HCT116 (cell line): ENCODE measurements around the gene SULT1B1. TPM values are rescaled to one million over a fixed set of nuclear protein-coding genes. Genes with fewer than 3 reads are reported as not detected.

Source experiments
- ATAC-seq: fragments of 200-7000 bp; cut with Tn5 transposase; 2 replicates; pipeline ENCODE4 v1.9.1; 2020; ENCODE audit warnings: mild to moderate bottlenecking, moderate library complexity
- BruUV-seq: library from RNA; stranded (reverse); fragments of 400-500 nt; replicated peaks from 2 replicates; lab custom pipeline; 2021; lab: Mats Ljungman, UMichigan
- CTCF ChIA-PET: fragments of 300-600 bp; sonication (Branson Sonifier 250); formaldehyde crosslinking; loops from one replicate; lab custom pipeline; 2021; ENCODE audit warnings: antibody characterized with exemption; lab: Charles Lee
- POLR2A ChIA-PET: fragments of 300-600, 350-600 bp; sonication (Branson Sonifier 250); formaldehyde crosslinking; loops from one replicate; lab custom pipeline; 2021; ENCODE audit warnings: antibody characterized with exemption; lab: Charles Lee
- RAD21 ChIA-PET, 2 experiments: fragments of 300-600 bp; sonication (Branson Sonifier 250); formaldehyde crosslinking; loops; one replicate each; lab custom pipeline; 2023; ENCODE audit warnings: low total read pairs in 2 of 2; ENCODE audit not compliant: uncharacterized antibody in 2 of 2, unreplicated experiment in 2 of 2, low non-redundant PET in 1 of 2; lab: Charles Lee
- DNase-seq: peaks from one replicate; pipeline ENCODE4 v3.0.0-alpha.2; 2010; ENCODE audit warnings: low read depth, low spot score
- H2AFZ ChIP-seq: fragments of 200-600 bp; shearing (Covaris generic), sonication (generic); 2 replicates; pipeline ENCODE4 v1.6.1; 2017; ENCODE audit warnings: low read depth, mixed run types, mixed read lengths, antibody characterized with exemption, low read length; ENCODE audit not compliant: poor library complexity, severe bottlenecking
- H3K27ac ChIP-seq: 2 replicates; pipeline ENCODE4 v1.5.1; 2012; ENCODE audit warnings: low read depth, low read length
- H3K27me3 ChIP-seq: fragments of 200-600 bp; sonication (generic); 2 replicates; pipeline ENCODE4 v1.6.1; 2016; ENCODE audit warnings: mixed run types, low read length, mixed read lengths; ENCODE audit not compliant: insufficient read depth
- H3K36me3 ChIP-seq, 2 experiments: fragments of 200-500 bp in 1 of 2; fragments of 200-600 bp in 1 of 2; sonication (Bioruptor generic) in 1 of 2; sonication (generic) in 1 of 2; 2 replicates each; pipeline versions ENCODE4 v1.5.1 to v1.6.1; 2014 to 2016; ENCODE audit warnings: low read length in 2 of 2, inconsistent platforms in 1 of 2, mixed read lengths in 1 of 2, mixed run types in 1 of 2; ENCODE audit not compliant: insufficient read depth in 2 of 2, control insufficient read depth in 1 of 2
- H3K4me1 ChIP-seq, 2 experiments: fragments of 200-600 bp in 1 of 2; sonication (generic) in 1 of 2; 2 replicates each; pipeline versions ENCODE4 v1.5.1 to v1.6.1; 2012 to 2017; ENCODE audit warnings: low read length in 2 of 2, inconsistent platforms in 1 of 2, mild to moderate bottlenecking in 1 of 2, mixed read lengths in 1 of 2, mixed run types in 1 of 2, moderate library complexity in 1 of 2; ENCODE audit not compliant: insufficient read depth in 2 of 2, control insufficient read depth in 1 of 2
- H3K4me2 ChIP-seq: fragments of 200-600 bp; sonication (generic); 2 replicates; pipeline ENCODE4 v1.6.1; 2017; ENCODE audit warnings: mixed run types, low read length, mixed read lengths
- H3K4me3 ChIP-seq, 2 experiments: fragments of 200-600 bp in 1 of 2; sonication (generic) in 1 of 2; replicated peaks in 1 of 2; 2 replicates each; pipeline ENCODE4 v1.5.1; 2011 to 2016; ENCODE audit warnings: low read length in 2 of 2, control low read depth in 1 of 2, low read depth in 1 of 2, mild to moderate bottlenecking in 1 of 2, mixed read lengths in 1 of 2, mixed run types in 1 of 2
- H3K79me2 ChIP-seq: fragments of 200-600 bp; sonication (generic); 2 replicates; pipeline ENCODE4 v1.6.1; 2017; ENCODE audit warnings: mild to moderate bottlenecking, mixed run types, low read length, moderate library complexity, mixed read lengths; ENCODE audit not compliant: insufficient read depth
- H3K9ac ChIP-seq: fragments of 200-600 bp; sonication (generic); 2 replicates; pipeline ENCODE4 v1.6.1; 2016; ENCODE audit warnings: low read length, mixed read lengths
- H3K9me2 ChIP-seq: fragments of 200-600 bp; sonication (generic), shearing (Covaris generic); 2 replicates; pipeline ENCODE4 v1.6.1; 2017; ENCODE audit warnings: mixed run types, mild to moderate bottlenecking, moderate library complexity; ENCODE audit not compliant: insufficient read depth
- H3K9me3 ChIP-seq, 2 experiments: fragments of 200-500 bp in 1 of 2; fragments of 200-600 bp in 1 of 2; sonication (Bioruptor generic) in 1 of 2; sonication (generic) in 1 of 2; 2 replicates each; pipeline ENCODE4 v1.6.1; 2014 to 2017; ENCODE audit warnings: low read length in 2 of 2, mixed read lengths in 2 of 2, inconsistent platforms in 1 of 2, low read depth in 1 of 2, mild to moderate bottlenecking in 1 of 2, mixed run types in 1 of 2, moderate library complexity in 1 of 2; ENCODE audit not compliant: control insufficient read depth in 1 of 2, insufficient read depth in 1 of 2
- H4K20me1 ChIP-seq: fragments of 200-600 bp; sonication (generic), shearing (Covaris generic); 2 replicates; pipeline ENCODE4 v1.6.1; 2017; ENCODE audit warnings: mixed run types, mild to moderate bottlenecking, moderate library complexity; ENCODE audit not compliant: insufficient read depth
- CBX3 ChIP-seq: IDR thresholded peaks from 2 replicates; pipeline ENCODE4 v1.6.1; 2012; ENCODE audit warnings: low read depth
- EZH2 ChIP-seq: fragments of 200-600 bp; sonication (generic); IDR thresholded peaks from 2 replicates; pipeline ENCODE4 v1.6.1; 2017; ENCODE audit warnings: antibody characterized with exemption, mixed run types
- EZH2phosphoT487 ChIP-seq: fragments of 200-600 bp; IDR thresholded peaks from 2 replicates; pipeline ENCODE4 v1.6.1; 2018; ENCODE audit warnings: antibody characterized with exemption, borderline replicate concordance
- SRF ChIP-seq: IDR thresholded peaks from 2 replicates; pipeline ENCODE4 v1.6.1; 2012; ENCODE audit warnings: low read depth
- intact Hi-C: fragments of 100-400 bp; cut with micrococcal nuclease; formaldehyde crosslinking; loops from 2 replicates; pipeline ENCODE4 v1.10.0; 2022
- total RNA-seq: library from RNA; stranded (reverse); gene quantifications from one replicate; pipeline ENCODE4 v1.2.1, GENCODE V29; 2021; ENCODE audit not compliant: unreplicated experiment
- TF ChIP-seq, protein P1 (sequence below): IDR thresholded peaks from 2 replicates; pipeline ENCODE4 v1.6.1; 2012
- TF ChIP-seq, protein P2 (sequence below), 3 experiments: fragments of 200-600 bp in 1 of 3; sonication (generic) in 1 of 3; IDR thresholded peaks in 2 of 3; conservative IDR thresholded peaks in 1 of 3; 2 replicates each; pipeline ENCODE4 v1.5.1; 2012 to 2017; ENCODE audit warnings: low read depth in 2 of 3, low read length in 2 of 3, antibody characterized with exemption in 1 of 3, borderline replicate concordance in 1 of 3, control low read depth in 1 of 3, mild to moderate bottlenecking in 1 of 3, mixed read lengths in 1 of 3, mixed run types in 1 of 3, moderate library complexity in 1 of 3; ENCODE audit not compliant: insufficient read depth in 1 of 3
- TF ChIP-seq, protein P3 (sequence below): IDR thresholded peaks from 2 replicates; pipeline ENCODE4 v1.6.1; 2012; ENCODE audit warnings: low read depth

SULT1B1 gene
- total RNA-seq, 1 experiment from 2014 or later = 0.10 TPM

DNA sequence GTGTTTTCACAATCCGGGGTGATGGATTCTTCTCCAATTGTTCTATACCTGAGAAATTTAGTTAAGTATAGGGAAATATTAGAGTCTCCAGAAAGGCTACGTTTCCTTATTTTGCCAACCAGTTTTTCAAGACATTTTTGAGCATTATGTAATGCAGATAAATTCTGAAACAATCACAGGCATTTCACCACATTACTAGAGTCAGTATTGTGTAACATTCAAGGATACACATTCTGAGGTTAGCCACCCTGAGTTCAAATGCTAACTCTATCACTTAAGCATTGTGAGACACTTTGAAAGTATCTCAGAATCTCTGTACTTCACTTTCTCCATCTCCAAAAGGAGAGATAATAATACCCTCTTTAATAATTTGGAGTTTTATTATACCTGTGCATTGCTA lies 10.6 kb downstream of the SULT1B1 start:
- no peak for ATAC-seq
- peaks cover under 1% of the 10 kb centered on the region; the same call in 1 of the 2 replicates for H3K9me2 ChIP-seq
- TF ChIP-seq EZH2phosphoT487 (no peak), CBX3 (no peak), EZH2 (no peak), SRF (no peak)
- TF ChIP-seq, protein P1, sequence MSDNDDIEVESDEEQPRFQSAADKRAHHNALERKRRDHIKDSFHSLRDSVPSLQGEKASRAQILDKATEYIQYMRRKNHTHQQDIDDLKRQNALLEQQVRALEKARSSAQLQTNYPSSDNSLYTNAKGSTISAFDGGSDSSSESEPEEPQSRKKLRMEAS = no peak
- TF ChIP-seq, protein P2, sequence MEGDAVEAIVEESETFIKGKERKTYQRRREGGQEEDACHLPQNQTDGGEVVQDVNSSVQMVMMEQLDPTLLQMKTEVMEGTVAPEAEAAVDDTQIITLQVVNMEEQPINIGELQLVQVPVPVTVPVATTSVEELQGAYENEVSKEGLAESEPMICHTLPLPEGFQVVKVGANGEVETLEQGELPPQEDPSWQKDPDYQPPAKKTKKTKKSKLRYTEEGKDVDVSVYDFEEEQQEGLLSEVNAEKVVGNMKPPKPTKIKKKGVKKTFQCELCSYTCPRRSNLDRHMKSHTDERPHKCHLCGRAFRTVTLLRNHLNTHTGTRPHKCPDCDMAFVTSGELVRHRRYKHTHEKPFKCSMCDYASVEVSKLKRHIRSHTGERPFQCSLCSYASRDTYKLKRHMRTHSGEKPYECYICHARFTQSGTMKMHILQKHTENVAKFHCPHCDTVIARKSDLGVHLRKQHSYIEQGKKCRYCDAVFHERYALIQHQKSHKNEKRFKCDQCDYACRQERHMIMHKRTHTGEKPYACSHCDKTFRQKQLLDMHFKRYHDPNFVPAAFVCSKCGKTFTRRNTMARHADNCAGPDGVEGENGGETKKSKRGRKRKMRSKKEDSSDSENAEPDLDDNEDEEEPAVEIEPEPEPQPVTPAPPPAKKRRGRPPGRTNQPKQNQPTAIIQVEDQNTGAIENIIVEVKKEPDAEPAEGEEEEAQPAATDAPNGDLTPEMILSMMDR (IDR thresholded peaks at IDR 0.05 in 2 of 3, conservative IDR thresholded peaks at IDR 0.05 in 1 of 3; ENCODE audit: borderline replicate concordance in 1 of 3, insufficient read depth in 1 of 3, low read depth in 2 of 3, low read length in 2 of 3) = no peak
- TF ChIP-seq, protein P3, sequence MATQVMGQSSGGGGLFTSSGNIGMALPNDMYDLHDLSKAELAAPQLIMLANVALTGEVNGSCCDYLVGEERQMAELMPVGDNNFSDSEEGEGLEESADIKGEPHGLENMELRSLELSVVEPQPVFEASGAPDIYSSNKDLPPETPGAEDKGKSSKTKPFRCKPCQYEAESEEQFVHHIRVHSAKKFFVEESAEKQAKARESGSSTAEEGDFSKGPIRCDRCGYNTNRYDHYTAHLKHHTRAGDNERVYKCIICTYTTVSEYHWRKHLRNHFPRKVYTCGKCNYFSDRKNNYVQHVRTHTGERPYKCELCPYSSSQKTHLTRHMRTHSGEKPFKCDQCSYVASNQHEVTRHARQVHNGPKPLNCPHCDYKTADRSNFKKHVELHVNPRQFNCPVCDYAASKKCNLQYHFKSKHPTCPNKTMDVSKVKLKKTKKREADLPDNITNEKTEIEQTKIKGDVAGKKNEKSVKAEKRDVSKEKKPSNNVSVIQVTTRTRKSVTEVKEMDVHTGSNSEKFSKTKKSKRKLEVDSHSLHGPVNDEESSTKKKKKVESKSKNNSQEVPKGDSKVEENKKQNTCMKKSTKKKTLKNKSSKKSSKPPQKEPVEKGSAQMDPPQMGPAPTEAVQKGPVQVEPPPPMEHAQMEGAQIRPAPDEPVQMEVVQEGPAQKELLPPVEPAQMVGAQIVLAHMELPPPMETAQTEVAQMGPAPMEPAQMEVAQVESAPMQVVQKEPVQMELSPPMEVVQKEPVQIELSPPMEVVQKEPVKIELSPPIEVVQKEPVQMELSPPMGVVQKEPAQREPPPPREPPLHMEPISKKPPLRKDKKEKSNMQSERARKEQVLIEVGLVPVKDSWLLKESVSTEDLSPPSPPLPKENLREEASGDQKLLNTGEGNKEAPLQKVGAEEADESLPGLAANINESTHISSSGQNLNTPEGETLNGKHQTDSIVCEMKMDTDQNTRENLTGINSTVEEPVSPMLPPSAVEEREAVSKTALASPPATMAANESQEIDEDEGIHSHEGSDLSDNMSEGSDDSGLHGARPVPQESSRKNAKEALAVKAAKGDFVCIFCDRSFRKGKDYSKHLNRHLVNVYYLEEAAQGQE = no peak
- H3K36me3 ChIP-seq = no peaks in the 10 kb centered on the region
- CTCF ChIA-PET = no interaction called here
- H3K4me3 ChIP-seq = no peak overlapping the region
- H2AFZ ChIP-seq = no peak overlapping the region
- BruUV-seq = no TSS peak
- no peaks in the 10 kb centered on the region for H3K27me3 ChIP-seq
- no peaks in the 10 kb centered on the region for H3K9me3 ChIP-seq
- no peak overlapping the region for H3K4me2 ChIP-seq
- POLR2A ChIA-PET = no interaction called here
- no peaks in the 10 kb centered on the region for H3K79me2 ChIP-seq
- H4K20me1 ChIP-seq = no peaks in the 10 kb centered on the region
- DNase-seq = no peak
- H3K4me1 ChIP-seq = no peaks in the 10 kb centered on the region
- H3K27ac ChIP-seq = no peak overlapping the region
- RAD21 ChIA-PET = no interaction called here
- H3K9ac ChIP-seq = no peak overlapping the region
- intact Hi-C loops = no loop called here
